ENCODE data around the gene ESR1. TPM values are rescaled to one million over a fixed set of nuclear protein-coding genes. Genes with fewer than 3 reads are reported as not detected.

ESR1 gene
- total RNA-seq, 1 experiment from 2014 or later: 0.98 TPM

GRCh38 chr6:151760486-151760885 is 47.0 kb upstream of the ESR1 start (continued):
- TF ChIP-seq HMGXB4 (CRISPR knock-in tag; IDR thresholded peaks at IDR 0.05) (no peak), ZNF281 (CRISPR knock-in tag; IDR thresholded peaks at IDR 0.05) (no peak), NFE2L1 (CRISPR knock-in tag; IDR thresholded peaks at IDR 0.05) (no peak), NR1H2 (CRISPR knock-in tag; IDR thresholded peaks at IDR 0.05) (no peak), NR3C1 (CRISPR knock-in tag; conservative IDR thresholded peaks at IDR 0.05; ENCODE audit: low read depth) (no peak), PRRX2 (CRISPR knock-in tag; IDR thresholded peaks at IDR 0.05) (no peak), GRHL2 (CRISPR knock-in tag; IDR thresholded peaks at IDR 0.05; ENCODE audit: insufficient replicate concordance, severe bottlenecking) (no peak), ESRRA (CRISPR knock-in tag; IDR thresholded peaks at IDR 0.05; ENCODE audit: borderline replicate concordance) (no peak)

GRCh38 chr6:151761851-151762250 is 45.6 kb upstream of the ESR1 start:
- no peak for DNase-seq (ENCODE audit: low spot score)
- H3K9me3 Mint-ChIP-seq: no peaks in the 10 kb centered on the region
- ChIA-PET CTCF (interaction anchor here (0.8 kb wide), 1 partner anchor 363 kb away, joined by 4 read pairs; no protein-coding TSS in a partner anchor), POLR2A (no interaction called here)
- no peaks in the 10 kb centered on the region for H3K27me3 Mint-ChIP-seq (ENCODE audit: low read depth)
- H3K36me3 Mint-ChIP-seq: no peaks in the 10 kb centered on the region
- no peak for ATAC-seq
- no peak overlapping the region for H3K4me3 Mint-ChIP-seq
- TF ChIP-seq OVOL2 (CRISPR knock-in tag; IDR thresholded peaks at IDR 0.05; ENCODE audit: borderline replicate concordance): no peak
- TF ChIP-seq FOXJ3 (CRISPR knock-in tag; IDR thresholded peaks at IDR 0.05; ENCODE audit: borderline replicate concordance): no peak
- TF ChIP-seq HMGA2 (CRISPR knock-in tag; IDR thresholded peaks at IDR 0.05): no peak
- no peak for TF ChIP-seq MXD4 (CRISPR knock-in tag; IDR thresholded peaks at IDR 0.05; ENCODE audit: borderline replicate concordance)
- TF ChIP-seq, protein P1, sequence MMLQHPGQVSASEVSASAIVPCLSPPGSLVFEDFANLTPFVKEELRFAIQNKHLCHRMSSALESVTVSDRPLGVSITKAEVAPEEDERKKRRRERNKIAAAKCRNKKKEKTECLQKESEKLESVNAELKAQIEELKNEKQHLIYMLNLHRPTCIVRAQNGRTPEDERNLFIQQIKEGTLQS (CRISPR knock-in tag; conservative IDR thresholded peaks at IDR 0.05): no peak
- TF ChIP-seq ZNF416 (CRISPR knock-in tag; IDR thresholded peaks at IDR 0.05): no peak
- TF ChIP-seq ZNF232 (CRISPR knock-in tag; IDR thresholded peaks at IDR 0.05): no peak
- H3K27ac Mint-ChIP-seq: no peak overlapping the region
- peaks cover 28% of the 10 kb centered on the region for H3K4me1 Mint-ChIP-seq

DNA sequence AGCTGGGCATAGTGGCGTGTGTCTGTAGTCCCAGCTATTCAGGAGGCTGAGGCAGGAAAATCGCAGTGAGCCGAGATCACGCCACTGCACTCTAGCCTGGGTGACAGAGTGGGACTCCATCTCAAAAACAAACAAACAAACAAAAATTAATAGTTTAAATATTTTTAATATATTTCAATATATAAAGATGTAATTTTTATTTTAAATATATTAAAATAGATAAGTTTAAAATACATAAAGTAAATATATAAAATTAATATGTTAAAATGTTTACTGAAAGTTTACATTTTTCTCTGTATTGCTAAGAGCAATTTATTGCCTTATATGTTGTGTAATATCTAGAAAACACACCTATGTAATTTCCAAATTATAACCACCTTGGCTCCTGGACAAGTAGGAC is 44.7 kb upstream of the ESR1 start:
- ATAC-seq: no peak
- CTCF ChIA-PET: interaction anchor here (0.7 to 0.8 kb wide), 3 partner anchors 45 to 594 kb away, joined by 3 to 4 read pairs (median 3); no protein-coding TSS in a partner anchor
- H3K4me1 Mint-ChIP-seq: peaks cover 28% of the 10 kb centered on the region
- H3K27ac Mint-ChIP-seq: no peak overlapping the region
- DNase-seq (ENCODE audit: low spot score): no peak
- H3K4me3 Mint-ChIP-seq: no peak overlapping the region
- H3K36me3 Mint-ChIP-seq: no peaks in the 10 kb centered on the region
- TF ChIP-seq, protein P2, sequence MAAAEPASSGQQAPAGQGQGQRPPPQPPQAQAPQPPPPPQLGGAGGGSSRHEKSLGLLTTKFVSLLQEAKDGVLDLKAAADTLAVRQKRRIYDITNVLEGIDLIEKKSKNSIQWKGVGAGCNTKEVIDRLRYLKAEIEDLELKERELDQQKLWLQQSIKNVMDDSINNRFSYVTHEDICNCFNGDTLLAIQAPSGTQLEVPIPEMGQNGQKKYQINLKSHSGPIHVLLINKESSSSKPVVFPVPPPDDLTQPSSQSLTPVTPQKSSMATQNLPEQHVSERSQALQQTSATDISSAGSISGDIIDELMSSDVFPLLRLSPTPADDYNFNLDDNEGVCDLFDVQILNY (CRISPR knock-in tag; IDR thresholded peaks at IDR 0.05): no peak
- TF ChIP-seq GRHL2 (CRISPR knock-in tag; IDR thresholded peaks at IDR 0.05; ENCODE audit: insufficient replicate concordance, severe bottlenecking): no peak
- TF ChIP-seq HMGA2 (CRISPR knock-in tag; IDR thresholded peaks at IDR 0.05): peak; percentile 97
- no peaks in the 10 kb centered on the region for H3K9me3 Mint-ChIP-seq
- POLR2A ChIA-PET: no interaction called here
- no peaks in the 10 kb centered on the region for H3K27me3 Mint-ChIP-seq (ENCODE audit: low read depth)

- peak; percentile 41 for ATAC-seq
- POLR2A ChIA-PET: no interaction called here
- peaks cover 28% of the 10 kb centered on the region for H3K4me1 Mint-ChIP-seq
- CTCF ChIA-PET: no interaction called here
- H3K9me3 Mint-ChIP-seq: no peaks in the 10 kb centered on the region
- no peaks in the 10 kb centered on the region for H3K36me3 Mint-ChIP-seq
- H3K27ac Mint-ChIP-seq: no peak overlapping the region; the same call in 1 of the 2 replicates
- DNase-seq (ENCODE audit: low spot score): no peak
- no peaks in the 10 kb centered on the region for H3K27me3 Mint-ChIP-seq (ENCODE audit: low read depth)
- peak overlapping the region; percentile 67 for H3K4me3 Mint-ChIP-seq
- TF ChIP-seq SMAD3 (CRISPR knock-in tag; IDR thresholded peaks at IDR 0.05; ENCODE audit: borderline replicate concordance) (no peak), OVOL2 (CRISPR knock-in tag; IDR thresholded peaks at IDR 0.05; ENCODE audit: borderline replicate concordance) (no peak), JAZF1 (CRISPR knock-in tag; IDR thresholded peaks at IDR 0.05) (no peak), HMGXB4 (CRISPR knock-in tag; IDR thresholded peaks at IDR 0.05) (no peak), RELA (CRISPR knock-in tag; IDR thresholded peaks at IDR 0.05; ENCODE audit: borderline replicate concordance) (no peak), GABPB1 (CRISPR knock-in tag; IDR thresholded peaks at IDR 0.05) (no peak), NFATC4 (CRISPR knock-in tag; IDR thresholded peaks at IDR 0.05) (no peak)
- TF ChIP-seq, protein P3, sequence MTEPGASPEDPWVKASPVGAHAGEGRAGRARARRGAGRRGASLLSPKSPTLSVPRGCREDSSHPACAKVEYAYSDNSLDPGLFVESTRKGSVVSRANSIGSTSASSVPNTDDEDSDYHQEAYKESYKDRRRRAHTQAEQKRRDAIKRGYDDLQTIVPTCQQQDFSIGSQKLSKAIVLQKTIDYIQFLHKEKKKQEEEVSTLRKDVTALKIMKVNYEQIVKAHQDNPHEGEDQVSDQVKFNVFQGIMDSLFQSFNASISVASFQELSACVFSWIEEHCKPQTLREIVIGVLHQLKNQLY (CRISPR knock-in tag; IDR thresholded peaks at IDR 0.05): no peak
Observed at GRCh38 chr6:151763303-151763702, 44.2 kb upstream of the ESR1 start.
